ENCODE measurements around the gene BMF.
"Not testable (repeated sequence)": the region's sequence is repeated elsewhere in the genome, so short reads cannot be mapped to it uniquely, and the experiment has no call there.

Gene BMF

GRCh38 chr15:40080847-40081246 is 27.8 kb downstream of the BMF start:
- DNase-seq (ENCODE audit: low read depth): no peak
- TF ChIP-seq, protein P1, sequence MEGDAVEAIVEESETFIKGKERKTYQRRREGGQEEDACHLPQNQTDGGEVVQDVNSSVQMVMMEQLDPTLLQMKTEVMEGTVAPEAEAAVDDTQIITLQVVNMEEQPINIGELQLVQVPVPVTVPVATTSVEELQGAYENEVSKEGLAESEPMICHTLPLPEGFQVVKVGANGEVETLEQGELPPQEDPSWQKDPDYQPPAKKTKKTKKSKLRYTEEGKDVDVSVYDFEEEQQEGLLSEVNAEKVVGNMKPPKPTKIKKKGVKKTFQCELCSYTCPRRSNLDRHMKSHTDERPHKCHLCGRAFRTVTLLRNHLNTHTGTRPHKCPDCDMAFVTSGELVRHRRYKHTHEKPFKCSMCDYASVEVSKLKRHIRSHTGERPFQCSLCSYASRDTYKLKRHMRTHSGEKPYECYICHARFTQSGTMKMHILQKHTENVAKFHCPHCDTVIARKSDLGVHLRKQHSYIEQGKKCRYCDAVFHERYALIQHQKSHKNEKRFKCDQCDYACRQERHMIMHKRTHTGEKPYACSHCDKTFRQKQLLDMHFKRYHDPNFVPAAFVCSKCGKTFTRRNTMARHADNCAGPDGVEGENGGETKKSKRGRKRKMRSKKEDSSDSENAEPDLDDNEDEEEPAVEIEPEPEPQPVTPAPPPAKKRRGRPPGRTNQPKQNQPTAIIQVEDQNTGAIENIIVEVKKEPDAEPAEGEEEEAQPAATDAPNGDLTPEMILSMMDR (IDR thresholded peaks at IDR 0.05; ENCODE audit: control insufficient read depth, extremely low read depth, insufficient read depth): no peak
- H3K4me3 ChIP-seq (ENCODE audit: low read depth, low read length): no peak overlapping the region

DNA sequence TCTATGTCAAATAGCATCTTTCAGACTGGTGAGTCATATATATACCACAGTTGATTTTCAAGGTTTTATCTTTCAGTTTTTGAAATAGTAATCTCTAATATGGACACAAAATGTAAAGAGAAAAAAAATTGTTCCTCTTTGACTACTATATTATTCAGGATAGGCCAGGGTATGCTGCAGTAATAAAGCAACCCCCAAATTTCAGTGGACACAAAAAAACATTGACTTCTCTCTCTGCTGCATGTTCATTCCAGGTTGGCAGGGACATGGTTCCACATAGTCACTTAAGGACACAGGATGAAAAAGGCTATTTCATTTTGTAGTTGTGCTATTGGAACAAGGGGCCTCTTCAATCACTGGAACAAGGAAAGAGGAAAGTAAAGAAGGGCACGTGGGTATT is 28.6 kb downstream of the BMF start:
- TF ChIP-seq, protein P1 (IDR thresholded peaks at IDR 0.05; ENCODE audit: control insufficient read depth, extremely low read depth, insufficient read depth): no peak
- no peak overlapping the region for H3K4me3 ChIP-seq (ENCODE audit: low read depth, low read length)
- no peak for DNase-seq (ENCODE audit: low read depth)

GRCh38 chr15:40079456-40079855 is 29.2 kb downstream of the BMF start:
- TF ChIP-seq, protein P1 (IDR thresholded peaks at IDR 0.05; ENCODE audit: control insufficient read depth, extremely low read depth, insufficient read depth): no peak
- DNase-seq (ENCODE audit: low read depth): no peak
- no peak overlapping the region for H3K4me3 ChIP-seq (ENCODE audit: low read depth, low read length)

- H3K4me3 ChIP-seq (ENCODE audit: low read depth, low read length): no peak overlapping the region
- TF ChIP-seq, protein P1 (IDR thresholded peaks at IDR 0.05; ENCODE audit: control insufficient read depth, extremely low read depth, insufficient read depth): no peak
- no peak for DNase-seq (ENCODE audit: low read depth)
Observed at GRCh38 chr15:40075298-40076044, 33.2 kb downstream of the BMF start.

GRCh38 chr15:40074656-40075055 is 34.0 kb downstream of the BMF start:
- not testable (repeated sequence) for DNase-seq (ENCODE audit: low read depth); H3K4me3 ChIP-seq (ENCODE audit: low read depth, low read length)

DNA sequence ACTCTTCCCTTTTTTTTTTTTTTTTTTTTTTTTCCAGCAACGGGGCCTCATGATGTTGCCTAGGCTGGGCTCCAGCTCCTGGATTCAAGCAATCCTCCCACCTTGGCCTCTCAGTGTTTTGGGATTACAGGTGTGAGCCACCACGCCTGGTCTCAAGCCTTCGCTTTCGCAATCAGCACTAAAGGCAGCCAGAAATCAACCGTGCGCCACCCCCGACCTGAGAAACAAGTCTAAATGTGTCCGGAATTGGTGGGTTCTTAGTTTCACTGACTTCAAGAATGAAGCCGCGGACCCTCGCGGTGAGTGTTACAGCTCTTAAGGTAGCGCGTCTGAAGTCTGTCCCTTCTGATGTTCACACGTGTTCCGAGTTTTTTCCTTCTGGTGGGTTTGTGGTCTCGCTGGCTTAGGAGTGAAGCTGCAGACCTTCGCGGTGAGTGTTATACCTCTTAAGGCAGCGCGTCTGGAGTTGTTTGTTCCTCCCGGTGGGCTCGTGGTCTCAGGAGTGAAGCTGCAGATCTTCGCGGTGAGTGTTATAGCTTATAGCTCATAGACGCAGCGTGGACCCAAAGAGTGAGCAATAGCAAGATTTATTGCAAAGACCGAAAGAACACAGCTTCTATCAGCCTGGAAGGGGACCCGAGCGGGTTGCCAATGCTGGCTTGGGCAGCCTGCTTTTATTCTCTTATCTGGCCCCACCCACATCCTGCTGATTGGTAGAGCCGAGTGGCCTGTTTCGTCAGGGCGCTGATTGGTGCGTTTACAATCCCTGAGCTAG is 34.8 kb downstream of the BMF start:
- not testable (repeated sequence) for DNase-seq (ENCODE audit: low read depth); H3K4me3 ChIP-seq (ENCODE audit: low read depth, low read length)

DNA sequence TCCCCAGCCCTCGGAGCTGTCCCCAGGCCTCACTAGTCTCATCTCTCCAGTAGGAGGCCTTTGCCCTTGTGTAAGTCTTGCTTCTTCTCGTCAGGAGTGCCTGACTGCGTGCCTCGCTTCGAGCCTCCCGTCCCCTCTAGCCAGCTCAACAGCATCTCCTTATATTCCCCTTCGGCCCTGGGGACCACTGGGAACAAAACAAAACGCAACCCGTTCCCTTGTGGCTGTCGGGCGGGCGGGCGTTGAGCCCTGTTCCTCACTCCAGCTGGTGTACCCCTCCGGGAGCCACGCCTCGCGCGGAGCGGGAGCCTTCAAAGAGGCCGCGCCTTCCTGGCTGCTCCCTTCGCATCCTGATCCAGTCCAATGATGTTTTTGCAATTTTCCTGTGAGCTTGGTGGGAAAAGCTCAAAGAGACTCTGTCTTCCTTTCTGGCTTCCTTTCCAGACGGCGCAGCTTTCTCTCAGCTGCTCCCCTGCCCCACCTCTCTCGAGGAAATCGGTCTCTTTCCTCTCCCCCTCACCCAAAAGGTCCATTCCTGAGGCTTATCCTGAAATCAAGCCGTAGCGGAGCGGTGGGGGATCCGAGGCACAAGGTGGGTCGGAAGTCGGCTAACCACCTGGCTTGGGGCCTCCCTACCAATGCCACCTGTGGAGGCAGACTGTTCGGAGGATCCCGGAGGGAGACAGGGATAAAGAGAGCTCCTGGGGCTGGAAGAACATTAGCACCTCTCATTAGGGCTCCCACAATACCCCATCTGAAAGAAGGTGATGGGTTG is 36.3 kb downstream of the BMF start:
- no peak for DNase-seq (ENCODE audit: low read depth)
- TF ChIP-seq, protein P1 (IDR thresholded peaks at IDR 0.05; ENCODE audit: control insufficient read depth, extremely low read depth, insufficient read depth): no peak
- no peak overlapping the region for H3K4me3 ChIP-seq (ENCODE audit: low read depth, low read length)
